GM18526 (cell line): ENCODE results near the gene PLEKHD1.

Experiments used
- POLR2A ChIP-seq: IDR thresholded peaks from 3 replicates; pipeline ENCODE4 v1.6.1; 2011; ENCODE audit not compliant: insufficient read length; ENCODE audit errors: extremely low read depth

The PLEKHD1 gene

DNA sequence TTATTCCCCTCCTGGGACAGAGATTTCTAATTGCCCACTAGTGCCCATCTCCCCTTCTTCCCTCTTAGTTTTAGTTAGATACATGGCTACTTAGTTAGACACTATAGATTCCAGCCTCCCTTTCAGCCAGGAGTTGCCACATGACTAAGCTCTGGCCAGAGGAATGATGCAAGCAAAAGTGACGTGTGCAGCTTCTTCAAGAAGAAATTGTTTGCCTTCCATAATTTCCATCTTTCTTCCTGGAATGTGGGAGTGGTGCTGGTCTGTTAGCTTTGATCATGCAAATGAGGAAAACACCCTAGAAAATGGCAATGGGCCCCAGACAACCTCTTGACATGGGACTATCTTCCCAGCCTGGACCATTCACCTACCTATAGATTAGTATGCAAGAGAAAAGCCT, 68.7 kb downstream of the PLEKHD1 start:
- TF ChIP-seq POLR2A, result no peak

GRCh38 chr14:69554500-69554899, 70.0 kb downstream of the PLEKHD1 start:
- TF ChIP-seq POLR2A, result no peak

GRCh38 chr14:69558774-69559173, 74.2 kb downstream of the PLEKHD1 start:
- no peak for TF ChIP-seq POLR2A

GRCh38 chr14:69559581-69560011, 75.1 kb downstream of the PLEKHD1 start:
- no peak for TF ChIP-seq POLR2A

- no peak for TF ChIP-seq POLR2A
Observed at GRCh38 chr14:69560826-69561225, 76.3 kb downstream of the PLEKHD1 start.

DNA sequence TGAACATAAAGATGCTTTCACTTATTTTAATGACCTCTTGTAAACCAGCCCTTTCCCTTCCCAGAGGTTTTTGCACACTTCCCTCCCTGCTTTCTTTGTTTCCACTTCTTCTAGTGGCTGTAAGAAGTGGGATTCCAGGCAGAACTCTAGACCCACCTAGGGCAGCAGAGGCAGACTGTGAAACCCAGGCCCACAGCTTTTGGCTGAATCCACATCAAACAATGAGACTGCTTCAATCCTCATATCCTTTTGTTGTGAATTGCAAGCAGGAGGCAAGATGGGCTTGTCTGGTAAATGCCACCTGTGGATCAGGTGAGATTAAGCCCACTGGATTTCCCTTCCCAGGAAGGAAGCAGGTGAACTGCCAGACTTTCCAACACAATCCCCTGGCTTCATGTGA, 77.4 kb downstream of the PLEKHD1 start:
- no peak for TF ChIP-seq POLR2A

- TF ChIP-seq POLR2A, result no peak
Observed at GRCh38 chr14:69567563-69567962, 83.0 kb downstream of the PLEKHD1 start.

- TF ChIP-seq POLR2A, result no peak
Observed at GRCh38 chr14:69569859-69570258, 85.3 kb downstream of the PLEKHD1 start.

- no peak for TF ChIP-seq POLR2A
Observed at GRCh38 chr14:69570836-69571330, 86.4 kb downstream of the PLEKHD1 start.

DNA sequence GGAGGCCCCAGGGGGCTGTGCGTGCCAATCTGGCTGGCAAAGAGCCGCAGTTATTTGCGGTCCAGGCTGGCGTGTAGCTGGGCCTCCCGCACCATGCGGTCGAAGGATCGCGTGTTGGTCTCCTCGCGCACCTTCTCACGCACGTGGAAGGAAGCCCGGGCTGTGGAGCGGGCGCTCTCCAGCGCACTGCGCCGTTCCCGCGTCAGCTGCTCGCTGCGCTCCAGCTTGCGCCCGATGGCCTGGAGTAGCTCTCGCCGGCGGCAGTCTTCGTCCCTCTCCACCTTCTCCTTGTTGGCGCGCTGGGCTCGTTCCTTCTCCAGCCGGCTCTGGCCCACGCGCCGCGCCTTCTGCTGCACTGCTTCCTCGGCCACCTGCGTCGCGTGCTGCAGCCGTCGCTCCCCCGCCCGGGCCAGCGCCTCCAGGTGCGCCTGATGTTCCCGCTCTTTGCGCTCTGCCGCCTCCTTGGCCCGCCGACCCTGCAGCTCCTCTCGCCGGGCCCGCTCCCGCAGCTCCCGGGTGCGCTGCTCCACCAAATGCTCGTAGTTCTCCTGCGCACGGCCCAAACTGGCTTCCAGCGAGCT, 87.0 kb downstream of the PLEKHD1 start:
- no peak for TF ChIP-seq POLR2A

- no peak for TF ChIP-seq POLR2A
Observed at GRCh38 chr14:69572030-69572840, 87.7 kb downstream of the PLEKHD1 start.

GRCh38 chr14:69572841-69573135, 88.3 kb downstream of the PLEKHD1 start:
- TF ChIP-seq POLR2A, result no peak

DNA sequence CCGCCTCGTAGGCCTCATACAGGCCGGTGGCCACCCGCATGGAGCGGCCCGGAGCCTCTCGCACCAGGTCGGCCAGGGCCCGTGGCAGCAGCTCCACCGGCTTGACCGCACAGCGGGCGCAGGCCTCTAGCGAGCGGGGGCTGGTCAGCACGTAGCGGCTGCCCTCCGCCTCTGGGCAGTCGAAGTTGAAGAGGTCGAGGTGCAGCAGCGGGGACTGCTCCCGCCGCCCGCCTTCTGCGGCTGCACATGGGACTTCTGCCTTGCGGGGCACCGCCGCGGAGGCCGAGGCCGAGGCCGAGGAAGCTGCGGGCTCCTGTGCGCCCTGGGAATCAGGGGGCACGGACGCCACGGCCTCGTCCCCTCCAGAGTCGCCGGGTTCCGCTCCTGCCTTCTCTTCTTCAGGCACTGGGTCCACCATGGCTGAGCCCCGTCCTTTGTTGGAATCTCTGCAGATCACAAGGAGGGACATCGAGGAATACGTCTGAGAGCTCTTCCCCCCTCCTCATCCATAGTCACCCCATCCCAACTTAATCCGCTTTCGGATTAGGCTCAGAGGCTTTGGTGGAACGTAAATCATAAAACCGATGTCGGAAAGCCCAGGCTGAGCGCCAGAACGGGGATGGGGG, 88.8 kb downstream of the PLEKHD1 start:
- no peak for TF ChIP-seq POLR2A

DNA sequence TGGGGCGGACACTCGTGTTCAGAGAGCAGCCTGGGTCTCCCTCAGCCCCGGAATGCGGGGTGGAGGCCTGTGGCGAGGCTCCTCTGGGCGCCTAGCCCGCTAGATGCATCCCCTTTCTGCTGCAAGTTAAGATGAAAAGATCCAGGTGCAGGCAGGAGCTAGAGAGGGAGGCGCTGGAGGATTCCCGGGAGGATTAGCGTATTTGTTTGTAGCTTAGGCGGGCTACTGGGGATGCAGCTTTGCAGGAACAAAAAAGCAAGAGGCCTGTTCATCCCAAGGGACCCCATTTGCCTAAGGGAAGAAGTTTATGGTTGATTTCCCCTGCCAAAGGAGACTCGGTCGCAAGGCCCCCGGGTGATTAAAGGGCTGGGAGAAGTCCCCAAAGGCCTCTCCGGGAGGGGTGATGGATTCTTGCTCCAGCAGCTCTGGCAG, 89.3 kb downstream of the PLEKHD1 start:
- TF ChIP-seq POLR2A, result no peak

DNA sequence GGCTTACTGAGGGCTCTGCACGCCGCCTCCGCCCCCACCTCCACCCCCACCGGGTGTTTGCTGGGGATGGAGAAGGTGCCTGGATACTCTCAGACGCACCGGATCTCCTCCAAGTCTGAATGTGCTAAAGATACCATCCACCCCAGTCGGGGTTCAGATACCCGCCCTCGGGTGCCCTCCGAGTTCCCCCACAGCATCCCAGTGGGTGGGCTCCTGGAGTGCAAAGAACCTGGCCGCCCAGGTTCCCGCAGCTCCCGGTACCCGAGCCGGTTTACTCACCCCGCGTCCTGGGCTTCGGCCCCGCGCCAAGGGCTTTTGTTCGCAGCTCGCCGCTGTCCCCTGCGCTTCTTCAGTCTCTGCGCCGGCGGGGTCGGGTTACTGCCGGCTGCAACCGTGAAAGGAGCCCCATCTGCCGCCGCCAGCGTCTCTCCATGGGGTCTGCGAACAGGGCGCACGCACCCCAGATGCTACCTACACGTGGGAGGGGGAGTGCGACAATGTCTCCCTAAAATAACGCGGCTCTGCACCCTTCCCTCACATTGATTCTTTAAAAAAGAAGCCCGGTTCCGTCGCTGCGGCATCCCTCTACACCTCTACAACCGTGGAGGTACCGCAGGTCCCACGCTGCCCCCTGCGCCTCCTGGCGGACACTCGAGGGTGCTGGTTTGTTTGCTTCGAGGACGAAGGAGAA, 89.9 kb downstream of the PLEKHD1 start, which contains the start of gene CCDC177:
Gene CCDC177 (minus strand): TSS at position 609 of the 691 bp plus-strand sequence. CDS start 1,249 bp downstream, outside the sequence.
- TF ChIP-seq POLR2A, result no peak

GRCh38 chr14:69574954-69575295, 90.4 kb downstream of the PLEKHD1 start:
- no peak for TF ChIP-seq POLR2A
